RCC 7860 (cell line): ENCODE data around the gene ADORA3.

ENCODE experiments used
- DNase-seq: peaks from one replicate; pipeline ENCODE4 v3.0.0-alpha.2; 2015; ENCODE audit warnings: low spot score
- FAIRE-seq: peaks from 2 replicates; lab custom pipeline; 2012; peaks lifted over from hg19 to GRCh38; lab: Jason Lieb, UNC

ADORA3 gene

GRCh38 chr1:111509997-111510375 lies 6.6 kb upstream of the ADORA3 start:
- no peak for FAIRE-seq

GRCh38 chr1:111507411-111508201 lies 4.2 kb upstream of the ADORA3 start:
- no peak for FAIRE-seq
- peak; percentile 53 for DNase-seq

More at GRCh38 chr1:111509997-111510375, 6.6 kb upstream of the ADORA3 start:
- DNase-seq, result no peak

- no peak for DNase-seq
- FAIRE-seq, result no peak
Observed at GRCh38 chr1:111506561-111506960, 3.1 kb upstream of the ADORA3 start.

- no peak for FAIRE-seq
- DNase-seq, result no peak
Observed at GRCh38 chr1:111505641-111506119, 2.2 kb upstream of the ADORA3 start.

DNA sequence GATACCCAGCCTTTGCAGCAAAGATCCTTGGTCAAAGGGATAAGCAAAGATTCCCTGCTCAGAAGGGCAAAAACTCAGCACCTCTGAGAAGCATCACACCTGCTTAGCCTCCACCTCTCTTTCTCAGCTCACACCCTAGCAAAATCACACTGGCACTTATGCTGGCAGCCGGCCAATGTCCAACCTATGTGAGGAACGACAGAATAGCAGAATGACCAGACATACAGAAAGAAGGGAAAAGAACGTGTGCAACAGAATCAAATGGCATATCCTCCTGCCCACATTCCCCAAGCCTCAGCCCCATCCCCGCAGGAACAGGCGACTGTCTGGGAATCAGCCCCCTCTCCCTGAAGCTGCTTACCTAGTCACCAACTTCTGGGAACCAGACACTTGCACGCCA lies 664 bp upstream of the ADORA3 start:
- DNase-seq, result no peak
- FAIRE-seq, result no peak

GRCh38 chr1:111501645-111502044 lies 1.8 kb downstream of the ADORA3 start:
- FAIRE-seq, result no peak

DNA sequence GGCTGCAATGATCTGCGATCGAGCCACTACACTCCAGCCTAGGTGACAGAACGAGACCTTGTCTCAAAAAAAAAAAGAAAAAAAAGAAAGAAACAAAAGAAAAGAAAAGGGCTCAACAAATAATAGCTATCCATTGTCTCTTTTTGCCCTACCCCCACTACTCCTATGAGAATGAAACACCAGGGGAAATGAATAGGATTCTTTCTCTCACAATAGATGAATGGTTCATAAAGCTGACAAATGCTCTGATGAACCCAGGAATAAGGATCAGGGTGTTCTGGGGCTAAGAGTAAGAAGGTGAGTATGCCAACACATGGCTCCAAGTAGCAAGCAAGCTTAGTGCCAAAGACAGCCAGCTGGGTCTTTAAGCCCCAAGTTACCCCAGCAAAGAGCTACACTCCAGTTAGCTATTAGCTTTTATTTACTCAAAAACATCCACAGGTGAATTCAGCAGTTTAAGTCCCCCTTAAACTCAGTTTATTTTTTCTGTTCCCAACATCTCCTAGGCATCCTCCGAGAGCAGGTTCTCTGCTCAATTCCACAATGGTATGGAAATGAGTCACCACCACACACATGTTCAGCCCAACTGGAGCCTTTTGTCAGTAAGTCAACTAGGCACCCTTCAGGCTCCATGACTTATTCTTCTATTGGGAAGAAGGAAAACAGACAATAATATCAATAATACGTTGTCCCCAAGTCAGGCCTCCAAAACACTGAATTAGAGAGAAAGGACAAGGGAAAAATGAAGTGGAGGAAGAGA lies 4.2 kb downstream of the ADORA3 start:
- no peak for FAIRE-seq
- no peak for DNase-seq

More at GRCh38 chr1:111501645-111502044, 1.8 kb downstream of the ADORA3 start:
- no peak for DNase-seq

GRCh38 chr1:111497592-111497991 lies 5.8 kb downstream of the ADORA3 start:
- FAIRE-seq (no peak), DNase-seq (no peak)

DNA sequence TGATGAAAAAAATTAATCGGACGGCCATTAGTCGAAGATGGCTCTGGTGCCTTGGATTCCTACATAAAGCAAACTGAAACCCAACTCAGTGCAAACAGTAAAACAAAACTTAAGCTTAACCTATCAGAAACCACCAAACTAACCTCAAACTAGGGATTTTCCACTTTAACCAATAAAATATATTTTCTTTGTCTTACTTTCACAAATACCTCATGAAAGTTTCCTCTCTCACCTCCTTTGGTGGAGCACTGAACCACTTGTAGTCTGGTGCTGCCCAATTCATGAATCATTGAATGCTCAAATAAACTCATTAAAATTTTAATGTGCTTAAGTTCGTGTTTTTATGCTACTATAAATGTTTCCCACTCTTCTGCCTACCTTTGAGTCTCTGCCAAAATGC lies 7.0 kb downstream of the ADORA3 start:
- FAIRE-seq, result no peak
- DNase-seq, result no peak

GRCh38 chr1:111491070-111491469 lies 12.4 kb downstream of the ADORA3 start:
- no peak for FAIRE-seq
- DNase-seq, result no peak

- FAIRE-seq (no peak), DNase-seq (no peak)
Observed at GRCh38 chr1:111490220-111490619, 13.2 kb downstream of the ADORA3 start.

- DNase-seq (no peak), FAIRE-seq (no peak)
Observed at GRCh38 chr1:111489604-111490003, 13.8 kb downstream of the ADORA3 start.

- FAIRE-seq (no peak), DNase-seq (no peak)
Observed at GRCh38 chr1:111488669-111489068, 14.8 kb downstream of the ADORA3 start.

GRCh38 chr1:111487133-111487532 lies 16.3 kb downstream of the ADORA3 start:
- no peak for FAIRE-seq
- DNase-seq, result no peak

DNA sequence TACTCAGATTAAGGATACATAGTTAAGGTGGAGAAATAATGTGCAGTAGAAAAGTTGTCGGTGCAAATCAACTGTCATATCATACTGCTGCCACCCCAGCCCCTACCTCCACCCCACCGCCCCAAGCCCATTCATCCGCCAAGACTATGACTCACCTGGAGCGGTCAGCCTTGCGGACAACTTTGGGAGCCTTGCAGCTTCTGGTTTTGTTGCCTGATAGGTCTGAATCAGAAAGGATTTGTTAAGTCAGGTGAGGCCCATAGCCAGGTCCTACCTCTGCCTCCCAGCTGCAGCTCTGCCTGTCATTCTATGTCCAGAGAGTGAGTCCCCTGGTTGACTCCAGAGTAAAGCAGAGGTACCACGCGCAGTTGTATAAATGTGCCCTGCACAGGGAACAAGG lies 17.0 kb downstream of the ADORA3 start:
- no peak for DNase-seq
- no peak for FAIRE-seq

DNA sequence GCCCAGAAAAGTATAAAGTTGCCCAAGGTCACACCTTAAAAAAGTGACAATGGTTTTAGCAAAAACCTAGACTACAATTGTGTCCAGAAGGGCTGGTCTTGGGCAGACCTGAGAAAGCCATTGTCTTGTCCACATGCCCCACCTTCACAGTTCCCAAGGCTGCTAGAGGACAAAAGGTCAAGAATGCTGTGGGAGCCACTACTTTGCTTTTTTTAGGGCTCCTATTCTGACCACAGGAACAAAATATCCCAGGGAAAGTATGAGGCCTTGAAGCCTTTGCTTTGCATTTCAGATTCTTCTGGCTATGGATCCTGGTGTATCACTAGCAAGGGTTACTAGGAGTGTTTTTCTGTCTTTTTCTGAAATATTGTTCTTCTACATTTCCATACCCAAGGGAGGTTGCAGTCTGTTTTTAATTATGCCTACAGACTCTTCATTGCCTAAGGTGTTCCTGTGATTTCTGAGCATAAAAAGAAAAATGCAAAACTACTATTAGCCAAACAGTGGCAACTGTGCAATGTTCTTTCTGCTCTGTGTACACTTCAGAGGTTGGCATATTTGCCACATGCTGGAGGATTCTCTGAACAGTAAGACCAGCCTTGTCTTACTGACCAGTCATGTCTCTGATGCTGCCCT lies 18.9 kb downstream of the ADORA3 start:
- FAIRE-seq, result no peak

DNA sequence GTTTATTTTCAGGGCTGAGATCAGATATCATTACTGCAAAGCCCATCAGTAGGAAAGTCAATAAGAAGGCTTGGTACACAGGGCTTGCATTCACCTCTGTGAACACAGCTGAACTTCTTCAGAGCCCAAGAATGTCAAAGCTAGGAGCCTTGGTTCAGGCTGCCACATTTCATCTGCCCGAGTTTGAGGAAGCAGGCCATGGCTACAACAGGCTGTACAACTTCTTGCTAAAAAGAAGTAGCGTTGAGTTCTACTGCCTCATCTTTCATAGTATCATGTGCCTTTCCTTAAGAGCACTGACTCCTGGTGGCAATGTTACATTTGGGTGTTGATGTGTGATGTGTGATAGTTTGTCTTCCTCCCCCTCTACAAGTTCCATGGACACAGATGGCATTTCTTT lies 19.6 kb downstream of the ADORA3 start:
- DNase-seq (no peak), FAIRE-seq (no peak)

More for the DNA sequence above, 18.9 kb downstream of the ADORA3 start:
- no peak for DNase-seq

DNA sequence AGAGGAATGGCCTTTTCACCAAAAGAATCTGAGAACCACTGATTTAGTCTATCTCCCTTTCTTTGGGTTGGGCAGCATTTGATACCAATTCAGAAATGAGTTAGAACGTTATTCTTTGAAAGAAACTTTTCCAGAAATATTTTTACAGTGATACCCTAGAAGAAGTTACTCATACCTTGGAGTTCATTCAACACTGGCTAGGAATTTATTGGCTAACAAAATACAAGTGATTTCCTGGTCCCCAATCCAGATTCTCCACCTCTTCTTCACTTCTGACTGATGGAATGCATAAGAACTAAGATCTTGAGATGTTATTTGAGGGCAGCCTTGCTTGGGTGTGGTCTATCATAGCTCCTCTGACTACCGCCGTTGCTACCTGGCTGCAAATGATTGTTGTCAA lies 20.3 kb downstream of the ADORA3 start:
- DNase-seq (no peak), FAIRE-seq (no peak)

DNA sequence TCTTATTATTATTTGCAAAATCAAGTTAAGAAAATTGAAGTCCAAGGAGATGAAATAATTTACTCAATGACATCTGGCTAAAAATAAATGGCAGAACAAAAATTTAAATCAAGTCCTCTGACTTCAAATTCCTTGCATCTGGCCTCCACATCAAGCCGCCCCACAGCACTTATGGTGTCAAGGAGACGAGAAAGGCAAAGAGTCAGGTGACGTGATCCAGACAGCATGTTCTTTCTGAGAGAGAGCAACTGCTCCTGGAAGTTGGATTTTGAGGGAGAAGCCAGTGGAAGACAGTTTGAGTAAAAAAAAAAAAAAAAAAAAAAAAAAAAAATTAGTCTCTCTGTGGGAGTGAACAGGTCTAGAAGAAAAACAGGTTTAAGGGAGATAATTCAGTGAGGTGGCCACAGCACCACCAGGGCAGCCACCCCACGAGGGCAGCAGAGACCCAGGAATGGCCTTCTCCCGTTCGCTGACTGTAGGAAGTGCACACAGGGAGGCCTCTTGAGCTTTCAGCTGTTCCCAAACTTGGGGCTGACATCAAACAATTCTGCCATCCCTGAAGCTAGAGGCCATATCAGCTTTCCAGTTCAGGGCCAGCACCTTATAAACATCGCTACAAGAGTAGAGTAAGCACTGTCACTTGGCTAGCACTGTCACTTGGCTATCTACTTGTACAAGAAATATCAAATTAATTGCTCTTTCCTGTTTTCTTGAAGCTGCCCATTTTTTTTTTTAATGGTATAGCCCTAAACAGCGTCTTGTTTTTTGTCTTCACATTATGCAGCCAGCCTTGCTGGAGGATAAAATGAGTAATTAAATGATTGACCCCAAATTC lies 21.8 kb downstream of the ADORA3 start:
- no peak for FAIRE-seq

DNA sequence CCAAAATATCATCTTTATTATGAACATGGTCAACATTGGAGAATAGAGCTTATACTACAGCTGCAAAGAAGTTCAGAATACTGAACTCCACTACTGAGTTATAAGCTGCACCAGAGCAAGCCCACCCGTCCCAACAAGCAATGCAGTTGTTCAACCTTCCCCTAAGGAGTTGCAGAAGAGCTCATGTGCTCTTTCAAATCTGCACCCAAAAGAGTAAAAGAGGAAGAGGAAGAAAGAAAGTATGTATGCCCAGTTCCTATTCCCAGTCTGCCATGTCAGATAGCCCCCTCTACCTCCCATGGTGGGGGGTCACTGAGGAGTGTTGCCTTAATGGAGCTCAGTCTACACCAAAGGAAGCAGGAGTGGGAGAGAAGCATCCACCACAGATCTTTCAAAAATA lies 22.8 kb downstream of the ADORA3 start:
- DNase-seq (no peak), FAIRE-seq (no peak)

More for the DNA sequence above, 21.8 kb downstream of the ADORA3 start:
- DNase-seq, result peak; percentile 45
